ENCODE data around the gene EPHA5.

The EPHA5 gene

DNA sequence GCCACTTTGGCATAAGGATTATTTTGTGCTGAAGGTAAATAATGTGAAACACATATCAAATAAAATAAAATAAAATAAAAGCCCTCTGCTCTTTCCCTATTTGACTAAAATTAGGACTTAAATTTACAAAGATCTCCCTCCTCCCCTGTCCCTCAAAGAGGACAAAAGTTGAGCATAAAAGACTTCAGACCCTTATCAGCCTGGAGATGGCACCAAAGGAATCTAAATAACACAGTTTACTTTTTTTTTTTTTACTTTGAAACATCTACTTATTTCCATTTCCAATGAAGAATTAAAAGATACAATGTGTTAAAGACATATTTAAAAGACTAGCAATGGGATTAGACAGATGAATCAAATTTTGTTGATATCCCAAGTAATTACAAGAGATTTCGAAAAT, 89.7 kb downstream of the EPHA5 start (continued):
- TF ChIP-seq, protein P1, sequence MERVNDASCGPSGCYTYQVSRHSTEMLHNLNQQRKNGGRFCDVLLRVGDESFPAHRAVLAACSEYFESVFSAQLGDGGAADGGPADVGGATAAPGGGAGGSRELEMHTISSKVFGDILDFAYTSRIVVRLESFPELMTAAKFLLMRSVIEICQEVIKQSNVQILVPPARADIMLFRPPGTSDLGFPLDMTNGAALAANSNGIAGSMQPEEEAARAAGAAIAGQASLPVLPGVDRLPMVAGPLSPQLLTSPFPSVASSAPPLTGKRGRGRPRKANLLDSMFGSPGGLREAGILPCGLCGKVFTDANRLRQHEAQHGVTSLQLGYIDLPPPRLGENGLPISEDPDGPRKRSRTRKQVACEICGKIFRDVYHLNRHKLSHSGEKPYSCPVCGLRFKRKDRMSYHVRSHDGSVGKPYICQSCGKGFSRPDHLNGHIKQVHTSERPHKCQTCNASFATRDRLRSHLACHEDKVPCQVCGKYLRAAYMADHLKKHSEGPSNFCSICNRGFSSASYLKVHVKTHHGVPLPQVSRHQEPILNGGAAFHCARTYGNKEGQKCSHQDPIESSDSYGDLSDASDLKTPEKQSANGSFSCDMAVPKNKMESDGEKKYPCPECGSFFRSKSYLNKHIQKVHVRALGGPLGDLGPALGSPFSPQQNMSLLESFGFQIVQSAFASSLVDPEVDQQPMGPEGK (CRISPR knock-in tag; IDR thresholded peaks at IDR 0.05; ENCODE audit: borderline replicate concordance), result no peak
- TF ChIP-seq OSR1 (CRISPR knock-in tag; IDR thresholded peaks at IDR 0.05), result no peak
- no peak for TF ChIP-seq ZC3H10 (CRISPR knock-in tag; IDR thresholded peaks at IDR 0.05)

DNA sequence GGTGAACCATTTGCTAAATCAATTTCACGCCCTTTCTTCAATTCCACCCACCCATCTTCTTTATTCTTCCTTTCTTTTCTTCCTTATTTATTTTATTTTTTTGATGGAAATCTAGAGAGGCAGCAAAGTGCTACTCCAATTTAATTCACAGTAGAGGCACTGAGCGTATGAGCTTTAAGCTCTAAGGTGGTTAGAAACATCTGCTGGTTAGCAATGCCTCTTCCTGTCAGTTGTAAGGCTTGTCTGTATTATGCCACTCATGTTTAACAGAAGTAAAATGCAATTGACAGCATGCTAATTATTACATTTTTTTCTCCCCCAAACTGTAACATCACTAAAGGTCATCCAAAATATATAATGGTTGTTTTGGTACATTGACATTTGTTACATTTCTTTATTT, 103.8 kb downstream of the EPHA5 start:
- no peak for TF ChIP-seq CSDC2 (CRISPR knock-in tag; IDR thresholded peaks at IDR 0.05)
- TF ChIP-seq TOX (CRISPR knock-in tag; IDR thresholded peaks at IDR 0.05; ENCODE audit: borderline replicate concordance), result no peak
- TF ChIP-seq ZNF70 (CRISPR knock-in tag; IDR thresholded peaks at IDR 0.05), result no peak
- no peak for TF ChIP-seq ARNTL (CRISPR knock-in tag; IDR thresholded peaks at IDR 0.05; ENCODE audit: borderline replicate concordance, low read depth)
- TF ChIP-seq SNAI2 (CRISPR knock-in tag; IDR thresholded peaks at IDR 0.05), result no peak
- TF ChIP-seq ZNF565 (CRISPR knock-in tag; conservative IDR thresholded peaks at IDR 0.05; ENCODE audit: low read depth), result no peak
- no peak for TF ChIP-seq TCF4 (CRISPR knock-in tag; IDR thresholded peaks at IDR 0.05; ENCODE audit: borderline replicate concordance)
- TF ChIP-seq GLIS3 (CRISPR knock-in tag; IDR thresholded peaks at IDR 0.05), result no peak
- no peak for TF ChIP-seq ISL1 (CRISPR knock-in tag; IDR thresholded peaks at IDR 0.05)
- TF ChIP-seq OSR1 (CRISPR knock-in tag; IDR thresholded peaks at IDR 0.05), result no peak
- TF ChIP-seq, protein P2, sequence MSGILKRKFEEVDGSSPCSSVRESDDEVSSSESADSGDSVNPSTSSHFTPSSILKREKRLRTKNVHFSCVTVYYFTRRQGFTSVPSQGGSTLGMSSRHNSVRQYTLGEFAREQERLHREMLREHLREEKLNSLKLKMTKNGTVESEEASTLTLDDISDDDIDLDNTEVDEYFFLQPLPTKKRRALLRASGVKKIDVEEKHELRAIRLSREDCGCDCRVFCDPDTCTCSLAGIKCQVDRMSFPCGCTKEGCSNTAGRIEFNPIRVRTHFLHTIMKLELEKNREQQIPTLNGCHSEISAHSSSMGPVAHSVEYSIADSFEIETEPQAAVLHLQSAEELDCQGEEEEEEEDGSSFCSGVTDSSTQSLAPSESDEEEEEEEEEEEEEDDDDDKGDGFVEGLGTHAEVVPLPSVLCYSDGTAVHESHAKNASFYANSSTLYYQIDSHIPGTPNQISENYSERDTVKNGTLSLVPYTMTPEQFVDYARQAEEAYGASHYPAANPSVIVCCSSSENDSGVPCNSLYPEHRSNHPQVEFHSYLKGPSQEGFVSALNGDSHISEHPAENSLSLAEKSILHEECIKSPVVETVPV (CRISPR knock-in tag; IDR thresholded peaks at IDR 0.05), result no peak
- TF ChIP-seq RARB (CRISPR knock-in tag; IDR thresholded peaks at IDR 0.05), result no peak
- TF ChIP-seq, protein P1 (CRISPR knock-in tag; IDR thresholded peaks at IDR 0.05; ENCODE audit: borderline replicate concordance), result no peak
- ATAC-seq, result no peak

DNA sequence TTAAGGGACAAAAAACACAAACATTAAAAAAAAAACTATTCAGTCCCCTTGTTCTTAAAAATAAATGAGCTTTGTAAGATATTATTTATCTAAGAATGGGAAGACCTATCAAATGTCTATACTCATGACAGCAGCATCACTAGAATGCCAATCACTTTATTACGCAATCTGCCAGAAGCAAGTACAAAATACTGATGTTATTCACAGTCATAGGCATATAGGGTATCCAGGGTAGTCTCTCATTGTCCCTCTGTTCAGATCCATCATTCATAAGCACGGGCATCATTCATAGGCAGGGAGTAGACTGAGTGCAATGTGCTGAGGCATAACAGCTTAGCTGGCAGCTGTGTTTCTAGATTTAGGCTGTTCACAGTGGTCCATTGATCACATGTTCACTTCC, 109.1 kb downstream of the EPHA5 start:
- ATAC-seq, result no peak
- TF ChIP-seq OSR1 (CRISPR knock-in tag; IDR thresholded peaks at IDR 0.05), result no peak
- TF ChIP-seq, protein P3, sequence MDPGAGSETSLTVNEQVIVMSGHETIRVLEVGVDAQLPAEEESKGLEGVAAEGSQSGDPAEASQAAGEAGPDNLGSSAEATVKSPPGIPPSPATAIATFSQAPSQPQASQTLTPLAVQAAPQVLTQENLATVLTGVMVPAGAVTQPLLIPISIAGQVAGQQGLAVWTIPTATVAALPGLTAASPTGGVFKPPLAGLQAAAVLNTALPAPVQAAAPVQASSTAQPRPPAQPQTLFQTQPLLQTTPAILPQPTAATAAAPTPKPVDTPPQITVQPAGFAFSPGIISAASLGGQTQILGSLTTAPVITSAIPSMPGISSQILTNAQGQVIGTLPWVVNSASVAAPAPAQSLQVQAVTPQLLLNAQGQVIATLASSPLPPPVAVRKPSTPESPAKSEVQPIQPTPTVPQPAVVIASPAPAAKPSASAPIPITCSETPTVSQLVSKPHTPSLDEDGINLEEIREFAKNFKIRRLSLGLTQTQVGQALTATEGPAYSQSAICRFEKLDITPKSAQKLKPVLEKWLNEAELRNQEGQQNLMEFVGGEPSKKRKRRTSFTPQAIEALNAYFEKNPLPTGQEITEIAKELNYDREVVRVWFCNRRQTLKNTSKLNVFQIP (CRISPR knock-in tag; IDR thresholded peaks at IDR 0.05; ENCODE audit: borderline replicate concordance, low read depth), result no peak
- no peak for TF ChIP-seq ZFP30 (CRISPR knock-in tag; IDR thresholded peaks at IDR 0.05)
- TF ChIP-seq, protein P4, sequence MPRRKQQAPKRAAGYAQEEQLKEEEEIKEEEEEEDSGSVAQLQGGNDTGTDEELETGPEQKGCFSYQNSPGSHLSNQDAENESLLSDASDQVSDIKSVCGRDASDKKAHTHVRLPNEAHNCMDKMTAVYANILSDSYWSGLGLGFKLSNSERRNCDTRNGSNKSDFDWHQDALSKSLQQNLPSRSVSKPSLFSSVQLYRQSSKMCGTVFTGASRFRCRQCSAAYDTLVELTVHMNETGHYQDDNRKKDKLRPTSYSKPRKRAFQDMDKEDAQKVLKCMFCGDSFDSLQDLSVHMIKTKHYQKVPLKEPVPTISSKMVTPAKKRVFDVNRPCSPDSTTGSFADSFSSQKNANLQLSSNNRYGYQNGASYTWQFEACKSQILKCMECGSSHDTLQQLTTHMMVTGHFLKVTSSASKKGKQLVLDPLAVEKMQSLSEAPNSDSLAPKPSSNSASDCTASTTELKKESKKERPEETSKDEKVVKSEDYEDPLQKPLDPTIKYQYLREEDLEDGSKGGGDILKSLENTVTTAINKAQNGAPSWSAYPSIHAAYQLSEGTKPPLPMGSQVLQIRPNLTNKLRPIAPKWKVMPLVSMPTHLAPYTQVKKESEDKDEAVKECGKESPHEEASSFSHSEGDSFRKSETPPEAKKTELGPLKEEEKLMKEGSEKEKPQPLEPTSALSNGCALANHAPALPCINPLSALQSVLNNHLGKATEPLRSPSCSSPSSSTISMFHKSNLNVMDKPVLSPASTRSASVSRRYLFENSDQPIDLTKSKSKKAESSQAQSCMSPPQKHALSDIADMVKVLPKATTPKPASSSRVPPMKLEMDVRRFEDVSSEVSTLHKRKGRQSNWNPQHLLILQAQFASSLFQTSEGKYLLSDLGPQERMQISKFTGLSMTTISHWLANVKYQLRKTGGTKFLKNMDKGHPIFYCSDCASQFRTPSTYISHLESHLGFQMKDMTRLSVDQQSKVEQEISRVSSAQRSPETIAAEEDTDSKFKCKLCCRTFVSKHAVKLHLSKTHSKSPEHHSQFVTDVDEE (CRISPR knock-in tag; IDR thresholded peaks at IDR 0.05), result no peak

DNA sequence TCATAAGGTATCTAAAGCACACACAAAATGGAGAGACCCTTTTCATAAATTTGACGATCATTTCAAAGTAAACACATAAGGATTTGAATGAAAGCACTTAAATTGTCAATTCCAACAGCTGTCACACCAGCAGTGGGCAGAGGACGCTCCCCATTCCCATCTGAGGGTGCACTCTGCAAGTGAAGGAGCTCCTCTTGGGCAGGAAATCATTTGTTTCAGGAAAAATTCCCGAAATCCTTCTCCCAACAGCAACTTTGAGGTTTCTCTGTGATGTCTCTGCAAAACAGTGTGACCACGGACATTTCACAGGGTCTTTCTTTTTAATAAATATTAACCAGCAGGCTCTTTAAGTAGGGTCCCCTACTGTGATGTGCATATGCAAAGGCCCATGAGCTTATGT, 111.0 kb downstream of the EPHA5 start:
- ATAC-seq, result no peak
- TF ChIP-seq ESRRG (CRISPR knock-in tag; IDR thresholded peaks at IDR 0.05) (no peak), ZNF565 (CRISPR knock-in tag; conservative IDR thresholded peaks at IDR 0.05; ENCODE audit: low read depth) (no peak), SNAI2 (CRISPR knock-in tag; IDR thresholded peaks at IDR 0.05) (no peak), OSR1 (CRISPR knock-in tag; IDR thresholded peaks at IDR 0.05) (no peak), ZNF70 (CRISPR knock-in tag; IDR thresholded peaks at IDR 0.05) (no peak), ARNTL (CRISPR knock-in tag; IDR thresholded peaks at IDR 0.05; ENCODE audit: borderline replicate concordance, low read depth) (no peak), ISL1 (CRISPR knock-in tag; IDR thresholded peaks at IDR 0.05) (no peak), TOX (CRISPR knock-in tag; IDR thresholded peaks at IDR 0.05; ENCODE audit: borderline replicate concordance) (no peak), TCF4 (CRISPR knock-in tag; IDR thresholded peaks at IDR 0.05; ENCODE audit: borderline replicate concordance) (no peak), GLIS3 (CRISPR knock-in tag; IDR thresholded peaks at IDR 0.05) (no peak), ZNF8 (CRISPR knock-in tag; IDR thresholded peaks at IDR 0.05) (no peak)
- TF ChIP-seq, protein P1 (CRISPR knock-in tag; IDR thresholded peaks at IDR 0.05; ENCODE audit: borderline replicate concordance), result no peak
- TF ChIP-seq, protein P2 (CRISPR knock-in tag; IDR thresholded peaks at IDR 0.05), result no peak
- TF ChIP-seq, protein P3 (CRISPR knock-in tag; IDR thresholded peaks at IDR 0.05; ENCODE audit: borderline replicate concordance, low read depth), result no peak

Data from SK-N-SH treated with all-trans-retinoic acid at 6 μM for 48 hours (cell line).